Activated B cell treated with CpG ODN at 0.5 μM for 24 hours (primary cell): Measurements from ENCODE around the gene BMI1. TPM values are rescaled to one million over a fixed set of nuclear protein-coding genes. Genes with fewer than 3 reads are reported as not detected.
A peak's percentile ranks its signal among the peaks of the same experiment; 100 is the strongest.

Experiments
- ATAC-seq: fragments of 200-7000 bp; cut with Tn5 transposase; one replicate; pipeline ENCODE4 v1.10.0; 2021; ENCODE audit warnings: low read depth, mild to moderate bottlenecking, moderate library complexity
- CTCF ChIA-PET: fragments of 350-600 bp; sonication (Branson Sonifier 250); formaldehyde crosslinking; loops from one replicate; lab custom pipeline; 2021; ENCODE audit warnings: antibody characterized with exemption; lab: Charles Lee
- POLR2A ChIA-PET: fragments of 350-600 bp; sonication (Branson Sonifier 250); formaldehyde crosslinking; loops from one replicate; lab custom pipeline; 2021; ENCODE audit warnings: antibody characterized with exemption; lab: Charles Lee
- DNase-seq: peaks from one replicate; pipeline ENCODE4 v3.0.0; 2022
- H3K27ac Mint-ChIP-seq: one replicate; pipeline ENCODE4 v1.8.0; 2020; ENCODE audit warnings: mixed read lengths
- H3K27me3 Mint-ChIP-seq: one replicate; pipeline ENCODE4 v1.8.0; 2021; ENCODE audit warnings: mixed read lengths
- H3K36me3 Mint-ChIP-seq: one replicate; pipeline ENCODE4 v1.8.0; 2021; ENCODE audit warnings: low read depth, mixed read lengths
- H3K4me1 Mint-ChIP-seq: one replicate; pipeline ENCODE4 v1.8.0; 2021; ENCODE audit warnings: mixed read lengths
- H3K4me3 Mint-ChIP-seq: one replicate; pipeline ENCODE4 v1.8.0; 2020; ENCODE audit warnings: mild to moderate bottlenecking, mixed read lengths
- H3K9me3 Mint-ChIP-seq: one replicate; pipeline ENCODE4 v1.8.0; 2020; ENCODE audit warnings: mixed read lengths
- CTCF ChIP-seq: fragments of 200-600 bp; IDR thresholded peaks from one replicate; pipeline ENCODE4 v1.8.0; 2022; ENCODE audit warnings: antibody characterized with exemption, mild to moderate bottlenecking
- intact Hi-C: fragments of 100-400 bp; cut with micrococcal nuclease; formaldehyde crosslinking; loops from one replicate; pipeline ENCODE4 v1.15.1; 2024
- total RNA-seq: library from RNA; stranded (reverse); gene quantifications from 2 replicates; pipeline ENCODE4 v1.2.3, GENCODE V29; 2022

BMI1 gene
- total RNA-seq, 1 donor from 2014 or later, result 70.1 TPM

GRCh38 chr10:22335173-22335933, 14.5 kb downstream of the BMI1 start:
- peaks cover 3% of the 10 kb centered on the region for H3K9me3 Mint-ChIP-seq
- H3K27ac Mint-ChIP-seq, result peak overlapping the region; percentile 89
- intact Hi-C loops, result loop anchor here (1.0 kb wide), 1 partner anchor 83 kb away; no protein-coding TSS in a partner anchor
- ChIA-PET POLR2A (interaction anchor here (0.8 kb wide), 1 partner anchor 102 kb away, joined by 3 read pairs; no protein-coding TSS in a partner anchor), CTCF (no interaction called here)
- peak; percentile 66 for DNase-seq
- H3K36me3 Mint-ChIP-seq, result peaks cover 6% of the 10 kb centered on the region
- ATAC-seq, result peak; percentile 76
- H3K27me3 Mint-ChIP-seq, result peaks cover 17% of the 10 kb centered on the region
- H3K4me1 Mint-ChIP-seq, result peaks cover 36% of the 10 kb centered on the region
- H3K4me3 Mint-ChIP-seq, result peak overlapping the region; percentile 89
- TF ChIP-seq CTCF, result no peak

GRCh38 chr10:22338185-22338900, 17.4 kb downstream of the BMI1 start:
- TF ChIP-seq CTCF, result no peak
- Mint-ChIP-seq H3K36me3 (peaks cover 6% of the 10 kb centered on the region), H3K4me3 (no peak overlapping the region), H3K4me1 (peaks cover 30% of the 10 kb centered on the region), H3K27me3 (peaks cover 31% of the 10 kb centered on the region), H3K9me3 (peaks cover 3% of the 10 kb centered on the region), H3K27ac (no peak overlapping the region)
- POLR2A ChIA-PET, result interaction anchor here (0.5 to 3.5 kb wide), 5 partner anchors 13 to 812 kb away, joined by 3 to 23 read pairs (median 5); partner anchors contain the start of genes DNAJC1 and SKIDA1
- CTCF ChIA-PET, result interaction anchor here (0.6 to 1.5 kb wide), 5 partner anchors 19 to 814 kb away, joined by 3 to 5 read pairs (median 3); partner anchors contain the start of gene COMMD3
- ATAC-seq, result no peak
- intact Hi-C loops, result no loop called here
- DNase-seq, result no peak

- Mint-ChIP-seq H3K4me1 (peaks cover 28% of the 10 kb centered on the region), H3K27ac (no peak overlapping the region), H3K27me3 (peaks cover 34% of the 10 kb centered on the region), H3K4me3 (no peak overlapping the region), H3K9me3 (no peaks in the 10 kb centered on the region), H3K36me3 (peaks cover 6% of the 10 kb centered on the region)
- ATAC-seq, result no peak
- no peak for DNase-seq
- intact Hi-C loops, result no loop called here
- no peak for TF ChIP-seq CTCF
- ChIA-PET CTCF (interaction anchor here (0.7 to 1.5 kb wide), 2 partner anchors 22 to 80 kb away, joined by 3 to 5 read pairs; partner anchors contain the start of gene COMMD3), POLR2A (interaction anchor here (0.7 to 3.5 kb wide), 5 partner anchors 14 to 812 kb away, joined by 3 to 23 read pairs (median 8); partner anchors contain the start of genes DNAJC1 and SKIDA1)
Observed at GRCh38 chr10:22338931-22339330, 18.0 kb downstream of the BMI1 start.

- DNase-seq (no peak), ATAC-seq (no peak)
- Mint-ChIP-seq H3K27me3 (peaks cover 43% of the 10 kb centered on the region), H3K4me3 (peak overlapping the region; percentile 90), H3K36me3 (peaks cover 6% of the 10 kb centered on the region), H3K27ac (peak overlapping the region; percentile 88), H3K4me1 (peaks cover 35% of the 10 kb centered on the region), H3K9me3 (peaks cover 2% of the 10 kb centered on the region)
- TF ChIP-seq CTCF, result no peak
- ChIA-PET POLR2A (interaction anchor here (0.6 to 3.5 kb wide), 21 partner anchors 8 to 1109 kb away, joined by 3 to 41 read pairs (median 5); partner anchors contain the start of genes BMI1, DNAJC1, MLLT10 and SKIDA1), CTCF (interaction anchor here (0.6 to 1.5 kb wide), 4 partner anchors 23 to 236 kb away, joined by 3 to 5 read pairs (median 4); partner anchors contain the start of gene COMMD3)
- intact Hi-C loops, result loop anchor here (1.0 to 5.0 kb wide), 8 partner anchors 19 to 813 kb away; partner anchors contain the start of genes BMI1, COMMD3, DNAJC1 and PIP4K2A
Observed at GRCh38 chr10:22339761-22340328, 18.9 kb downstream of the BMI1 start.
